B cell (primary cell): ENCODE measurements around the gene TBC1D17. TPM values are rescaled to one million over a fixed set of nuclear protein-coding genes. Genes with fewer than 3 reads are reported as not detected.

ENCODE experiments used
- ATAC-seq: fragments of 200-7000 bp; cut with Tn5 transposase; one replicate; pipeline ENCODE4 v1.10.0; 2021; ENCODE audit warnings: low read depth, mild to moderate bottlenecking, moderate number of reproducible peaks, moderate library complexity
- CTCF ChIA-PET: fragments of 350-600 bp; sonication (Branson Sonifier 250); formaldehyde crosslinking; loops from one replicate; lab custom pipeline; 2021; ENCODE audit warnings: antibody characterized with exemption, inconsistent platforms; lab: Charles Lee
- POLR2A ChIA-PET: fragments of 350-600 bp; sonication (Branson Sonifier 250); formaldehyde crosslinking; loops from one replicate; lab custom pipeline; 2021; ENCODE audit warnings: antibody characterized with exemption; lab: Charles Lee
- DNase-seq: peaks from one replicate; pipeline ENCODE4 v3.0.0; 2013
- H2AFZ ChIP-seq: 2 replicates; pipeline ENCODE4 v1.6.1; 2012; ENCODE audit warnings: mild to moderate bottlenecking, low read depth, low read length; ENCODE audit not compliant: insufficient read depth, poor library complexity, severe bottlenecking
- H3K27ac ChIP-seq, 2 donors: 1 replicate in 1 of 2; 2 replicates in 1 of 2; pipeline ENCODE4 v1.5.1; 2012 to 2013; ENCODE audit warnings: low read length in 2 of 2, mild to moderate bottlenecking in 2 of 2, moderate library complexity in 1 of 2
- H3K27me3 ChIP-seq, 4 experiments: fragments of 200-600 bp in 1 of 4; sonication (generic) in 1 of 4; replicated peaks in 1 of 4; 1 replicate in 2 of 4; 2 replicates in 2 of 4; pipeline versions ENCODE4 v1.6.1 to v1.7.0; 2013 to 2016; ENCODE audit warnings: low read length in 3 of 4, mild to moderate bottlenecking in 2 of 4, mixed read lengths in 1 of 4, moderate library complexity in 1 of 4; ENCODE audit not compliant: insufficient read depth in 4 of 4, control insufficient read depth in 3 of 4; ENCODE audit errors: control extremely low read depth in 1 of 4
- H3K36me3 ChIP-seq, 2 experiments: replicated peaks in 1 of 2; 1 replicate in 1 of 2; 2 replicates in 1 of 2; pipeline versions ENCODE4 v1.6.1 to v1.7.1; 2013; ENCODE audit warnings: low read length in 1 of 2; ENCODE audit not compliant: insufficient read depth in 2 of 2, control insufficient read depth in 1 of 2; ENCODE audit errors: control extremely low read depth in 1 of 2, extremely low read depth in 1 of 2
- H3K4me1 ChIP-seq, 2 donors: fragments of 200-600 bp in 1 of 2; sonication (generic) in 1 of 2; 1 replicate in 1 of 2; 2 replicates in 1 of 2; pipeline versions ENCODE4 v1.5.1 to v1.6.1; 2013 to 2017; ENCODE audit warnings: low read length in 2 of 2; ENCODE audit not compliant: control insufficient read depth in 2 of 2, insufficient read depth in 2 of 2
- H3K4me2 ChIP-seq: replicated peaks from 2 replicates; pipeline ENCODE3; 2012; ENCODE audit warnings: mild to moderate bottlenecking, low read depth, low read length; ENCODE audit not compliant: poor library complexity, severe bottlenecking
- H3K4me3 ChIP-seq, 5 experiments: fragments of 200-600 bp in 1 of 5; sonication (generic) in 1 of 5; 1 replicate in 3 of 5; 2 replicates in 2 of 5; pipeline versions ENCODE4 v1.5.1 to v1.7.0; 2011 to 2016; ENCODE audit warnings: low read length in 4 of 5, mild to moderate bottlenecking in 4 of 5, low read depth in 2 of 5, control low read depth in 1 of 5, moderate library complexity in 1 of 5; ENCODE audit not compliant: insufficient read depth in 1 of 5; ENCODE audit errors: control extremely low read depth in 1 of 5, extremely low read depth in 1 of 5
- H3K79me2 ChIP-seq: fragments of 200-600 bp; sonication (generic); one replicate; pipeline ENCODE4 v1.6.0; 2016; ENCODE audit warnings: low read length; ENCODE audit not compliant: control insufficient read depth, insufficient read depth
- H3K9ac ChIP-seq: fragments of 200-600 bp; sonication (generic); 2 replicates; pipeline ENCODE4 v1.6.1; 2017; ENCODE audit warnings: mild to moderate bottlenecking, low read length, moderate library complexity
- H3K9me3 ChIP-seq, 3 donors: one replicate each; pipeline versions ENCODE4 v1.6.1 to v1.7.1; 2013; ENCODE audit warnings: low read length in 2 of 3; ENCODE audit not compliant: control insufficient read depth in 2 of 3, insufficient read depth in 1 of 3; ENCODE audit errors: control extremely low read depth in 1 of 3
- H4K20me1 ChIP-seq: 2 replicates; pipeline ENCODE4 v1.6.0; 2012; ENCODE audit warnings: mild to moderate bottlenecking, low read length; ENCODE audit not compliant: insufficient read depth, control insufficient read depth, poor library complexity, severe bottlenecking
- H3K27ac Mint-ChIP-seq: one replicate; pipeline ENCODE4 v1.8.0; 2021; ENCODE audit warnings: mixed read lengths
- H3K27me3 Mint-ChIP-seq: one replicate; pipeline ENCODE4 v1.8.0; 2021; ENCODE audit warnings: mixed read lengths
- H3K4me1 Mint-ChIP-seq: one replicate; pipeline ENCODE4 v1.8.0; 2021; ENCODE audit warnings: mixed read lengths
- H3K4me3 Mint-ChIP-seq: one replicate; pipeline ENCODE4 v1.8.0; 2021; ENCODE audit warnings: mixed read lengths
- H3K9me3 Mint-ChIP-seq: one replicate; pipeline ENCODE4 v1.8.0; 2022; ENCODE audit warnings: mixed read lengths; ENCODE audit not compliant: insufficient read depth
- EZH2 ChIP-seq: IDR thresholded peaks from 2 replicates; pipeline ENCODE4 v1.6.1; 2012; ENCODE audit warnings: borderline replicate concordance, low read depth, mild to moderate bottlenecking, moderate library complexity, low read length; ENCODE audit not compliant: insufficient read depth, poor library complexity, severe bottlenecking
- WGBS: methylation state at CpG from one replicate; pipeline ENCODE4 v1.1.5; 2013; ENCODE audit warnings: missing lambda C conversion rate; ENCODE audit not compliant: insufficient coverage; 5-methylcytosine and 5-hydroxymethylcytosine counted together
- intact Hi-C: fragments of 100-400 bp; cut with micrococcal nuclease; formaldehyde crosslinking; loops from one replicate; pipeline ENCODE4 v1.10.0; 2022
- polyA plus RNA-seq: library from polyadenylated mRNA; depleted of rRNA; stranded (reverse); fragments of >200 nt; gene quantifications from 2 replicates; pipeline ENCODE4 v1.2.3, GENCODE V29; 2012
- total RNA-seq, 2 donors: library from RNA; stranded (reverse); fragments of 120-200 nt in 1 of 2; gene quantifications; 1 replicate in 1 of 2; 2 replicates in 1 of 2; pipeline versions ENCODE4 v1.2.3 to v1.2.4, GENCODE V29; 2013 to 2022
- TF ChIP-seq, protein P1 (sequence below): fragments of 200-600 bp; IDR thresholded peaks from one replicate; pipeline ENCODE4 v1.8.0; 2022; ENCODE audit warnings: antibody characterized with exemption, mild to moderate bottlenecking

TBC1D17 gene
- total and polyA plus RNA-seq, 2 donors (not counting 1 experiment from before 2014, with no cell fraction given) = 85.7 to 98.7 TPM

DNA sequence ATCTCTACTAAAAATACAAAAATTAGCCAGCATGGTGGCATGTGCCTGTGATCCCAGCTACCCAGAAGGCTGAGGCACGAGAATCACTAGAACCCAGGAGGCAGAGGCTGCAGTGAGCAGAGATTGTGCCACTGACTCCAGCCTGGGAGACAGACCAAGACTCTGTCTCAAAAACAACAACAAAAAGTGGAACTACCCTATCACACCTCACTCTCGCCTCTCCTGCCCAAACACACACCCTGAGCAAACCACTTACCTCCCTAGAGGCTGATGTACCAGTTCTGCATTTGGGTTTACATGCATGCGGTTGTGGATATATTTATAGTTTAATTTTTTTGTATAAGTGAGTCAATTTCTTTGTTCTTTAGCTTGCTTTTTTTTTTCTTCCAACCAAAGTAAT lies 34.2 kb upstream of the TBC1D17 start:
- H3K4me1 Mint-ChIP-seq = peaks cover 47% of the 10 kb centered on the region
- peak overlapping the region; percentile 58 for H3K4me3 Mint-ChIP-seq
- intact Hi-C loops = loop anchor here (1.0 to 2.0 kb wide), 2 partner anchors 26 kb away; no protein-coding TSS in a partner anchor
- TF ChIP-seq EZH2 = no peak
- TF ChIP-seq, protein P1, sequence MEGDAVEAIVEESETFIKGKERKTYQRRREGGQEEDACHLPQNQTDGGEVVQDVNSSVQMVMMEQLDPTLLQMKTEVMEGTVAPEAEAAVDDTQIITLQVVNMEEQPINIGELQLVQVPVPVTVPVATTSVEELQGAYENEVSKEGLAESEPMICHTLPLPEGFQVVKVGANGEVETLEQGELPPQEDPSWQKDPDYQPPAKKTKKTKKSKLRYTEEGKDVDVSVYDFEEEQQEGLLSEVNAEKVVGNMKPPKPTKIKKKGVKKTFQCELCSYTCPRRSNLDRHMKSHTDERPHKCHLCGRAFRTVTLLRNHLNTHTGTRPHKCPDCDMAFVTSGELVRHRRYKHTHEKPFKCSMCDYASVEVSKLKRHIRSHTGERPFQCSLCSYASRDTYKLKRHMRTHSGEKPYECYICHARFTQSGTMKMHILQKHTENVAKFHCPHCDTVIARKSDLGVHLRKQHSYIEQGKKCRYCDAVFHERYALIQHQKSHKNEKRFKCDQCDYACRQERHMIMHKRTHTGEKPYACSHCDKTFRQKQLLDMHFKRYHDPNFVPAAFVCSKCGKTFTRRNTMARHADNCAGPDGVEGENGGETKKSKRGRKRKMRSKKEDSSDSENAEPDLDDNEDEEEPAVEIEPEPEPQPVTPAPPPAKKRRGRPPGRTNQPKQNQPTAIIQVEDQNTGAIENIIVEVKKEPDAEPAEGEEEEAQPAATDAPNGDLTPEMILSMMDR = no peak
- Histone ChIP-seq H2AFZ (no peak overlapping the region), H3K36me3 (peaks cover 0 to 16% of the 10 kb centered on the region in 2 experiments), H3K27ac (peak overlapping the region; percentile 74 to 84), H3K4me2 (peak overlapping the region; percentile 66), H4K20me1 (no peaks in the 10 kb centered on the region), H3K9me3 (no peaks in the 10 kb centered on the region), H3K4me1 (peaks cover 37 to 51% of the 10 kb centered on the region in 2 donors), H3K4me3 (peak overlapping the region in 3 of 5 experiments; percentile 17 to 52 (median 39)), H3K9ac (peak overlapping the region; percentile 44), H3K27me3 (no peaks in the 10 kb centered on the region), H3K79me2 (no peaks in the 10 kb centered on the region)
- H3K27ac Mint-ChIP-seq = peak overlapping the region; percentile 84
- CTCF ChIA-PET = interaction anchor here (0.7 to 0.9 kb wide), 4 partner anchors 21 to 747 kb away, joined by 3 read pairs; no protein-coding TSS in a partner anchor
- 14% methylated on average over 1 of the region's 3 CpGs for WGBS
- DNase-seq = peak; percentile 83
- ATAC-seq = peak; percentile 99
- H3K9me3 Mint-ChIP-seq = no peaks in the 10 kb centered on the region
- POLR2A ChIA-PET = interaction anchor here (0.6 to 2.3 kb wide), 14 partner anchors 9 to 1198 kb away, joined by 3 to 23 read pairs (median 5); partner anchors contain the start of genes AKT1S1, FUZ, MED25 and TBC1D17
- no peaks in the 10 kb centered on the region for H3K27me3 Mint-ChIP-seq
